ENCODE data around the gene CBX2. TPM values are rescaled to one million over a fixed set of nuclear protein-coding genes. Genes with fewer than 3 reads are reported as not detected.
A peak's percentile ranks its signal among the peaks of the same experiment; 100 is the strongest.

CBX2 gene
- total and polyA plus RNA-seq, 12 donors = 0.06 to 3.4 (median 0.82) TPM

- Histone ChIP-seq H3K27me3 (peaks cover 21% of the 10 kb centered on the region), H3K9me3 (replicated peaks in 1 of 3) (no peaks in the 10 kb centered on the region), H3K4me1 (replicated peaks in 1 of 2) (peaks cover 6 to 7% of the 10 kb centered on the region in 2 donors), H3K36me3 (replicated peaks in 1 of 2) (no peaks in the 10 kb centered on the region), H3K27ac (no peak overlapping the region), H3K4me3 (no peak overlapping the region)
- 0 to 48% (median 37%) methylated on average over 2 to 10 of the region's 10 CpGs for WGBS, 4 donors
- no peak for TF ChIP-seq POLR2A (IDR thresholded peaks at IDR 0.05)
- no peak for TF ChIP-seq CTCF (IDR thresholded peaks at IDR 0.05)
- no peak for DNase-seq
- intact Hi-C loops (cut with DNase I) = loop anchor here in 1 of 2 donors (5.0 to 10.0 kb wide), 2 partner anchors 103 to 251 kb away; no protein-coding TSS in a partner anchor
Measured at GRCh38 chr17:79741401-79741750, 36.6 kb upstream of the CBX2 start.

DNA sequence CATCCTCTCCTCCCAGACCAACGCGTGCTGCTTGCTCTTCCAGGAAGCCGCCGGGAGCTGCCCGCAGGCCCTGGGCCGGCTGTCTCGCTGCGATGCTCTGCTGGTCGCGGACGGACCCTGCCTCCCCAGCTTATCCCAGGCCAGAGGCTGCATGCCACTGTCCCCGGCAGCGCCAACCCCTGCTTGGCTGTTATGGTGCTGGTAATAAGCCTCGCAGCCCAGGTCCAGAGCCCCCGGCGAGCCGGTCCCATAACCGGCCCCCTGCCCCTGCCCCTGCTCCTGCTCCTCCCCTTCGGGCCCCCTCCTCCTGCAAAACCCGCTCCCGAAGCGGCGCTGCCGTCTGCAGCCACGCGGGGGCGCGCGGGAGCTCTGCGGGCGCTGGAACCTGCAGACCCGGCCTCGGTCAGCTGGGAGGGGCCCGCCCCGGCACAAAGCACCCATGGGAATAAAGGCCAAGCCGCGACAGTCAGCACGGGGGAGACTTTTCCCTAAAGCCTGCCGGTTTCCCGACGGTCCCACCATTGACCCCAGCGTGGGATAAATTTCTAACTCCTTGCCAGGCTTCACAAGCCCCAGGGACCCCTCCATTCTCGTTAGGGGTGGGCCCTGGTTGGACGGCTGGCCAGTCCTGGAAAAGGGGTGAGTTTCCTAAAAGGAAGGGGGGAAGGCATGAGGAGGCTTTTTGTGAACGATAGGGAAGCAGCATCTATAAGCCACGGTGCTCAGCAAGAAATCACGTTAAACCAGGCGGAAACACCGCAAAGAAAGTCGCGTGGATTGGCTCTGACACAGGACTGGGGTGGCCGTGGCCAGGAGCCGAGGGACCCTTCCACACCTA is 36.0 kb upstream of the CBX2 start:
- no peak for TF ChIP-seq POLR2A (IDR thresholded peaks at IDR 0.05)
- TF ChIP-seq CTCF (IDR thresholded peaks at IDR 0.05) = peak; percentile 60 to 95 (median 82)
- Histone ChIP-seq H3K9me3 (replicated peaks in 1 of 3) (no peaks in the 10 kb centered on the region), H3K36me3 (replicated peaks in 1 of 2) (no peaks in the 10 kb centered on the region), H3K4me3 (no peak overlapping the region), H3K27me3 (peaks cover 26% of the 10 kb centered on the region), H3K4me1 (replicated peaks in 1 of 2) (peaks cover 6 to 7% of the 10 kb centered on the region in 2 donors), H3K27ac (no peak overlapping the region)
- peak in 6 of 7 donors; percentile 55 to 79 (median 71) for DNase-seq
- WGBS, 4 donors = 10 to 41% (median 19%) methylated on average over 8 to 53 of the region's 53 CpGs
- intact Hi-C loops (cut with DNase I) = loop anchor here in 1 of 2 donors (5.0 to 10.0 kb wide), 2 partner anchors 103 to 250 kb away; no protein-coding TSS in a partner anchor

GRCh38 chr17:79742589-79742918 is 35.4 kb upstream of the CBX2 start:
- Histone ChIP-seq H3K36me3 (replicated peaks in 1 of 2) (no peaks in the 10 kb centered on the region), H3K27me3 (peaks cover 31% of the 10 kb centered on the region), H3K27ac (no peak overlapping the region), H3K4me3 (no peak overlapping the region), H3K4me1 (replicated peaks in 1 of 2) (peaks cover 6 to 7% of the 10 kb centered on the region in 2 donors), H3K9me3 (replicated peaks in 1 of 3) (no peaks in the 10 kb centered on the region)
- WGBS, 4 donors = 79 to 85% (median 82%) methylated on average over 1 of the region's 1 CpG
- intact Hi-C loops (cut with DNase I) = loop anchor here in 1 of 2 donors (5.0 to 10.0 kb wide), 2 partner anchors 102 to 250 kb away; no protein-coding TSS in a partner anchor
- DNase-seq = no peak
- TF ChIP-seq CTCF (IDR thresholded peaks at IDR 0.05) = no peak
- TF ChIP-seq POLR2A (IDR thresholded peaks at IDR 0.05) = no peak

DNA sequence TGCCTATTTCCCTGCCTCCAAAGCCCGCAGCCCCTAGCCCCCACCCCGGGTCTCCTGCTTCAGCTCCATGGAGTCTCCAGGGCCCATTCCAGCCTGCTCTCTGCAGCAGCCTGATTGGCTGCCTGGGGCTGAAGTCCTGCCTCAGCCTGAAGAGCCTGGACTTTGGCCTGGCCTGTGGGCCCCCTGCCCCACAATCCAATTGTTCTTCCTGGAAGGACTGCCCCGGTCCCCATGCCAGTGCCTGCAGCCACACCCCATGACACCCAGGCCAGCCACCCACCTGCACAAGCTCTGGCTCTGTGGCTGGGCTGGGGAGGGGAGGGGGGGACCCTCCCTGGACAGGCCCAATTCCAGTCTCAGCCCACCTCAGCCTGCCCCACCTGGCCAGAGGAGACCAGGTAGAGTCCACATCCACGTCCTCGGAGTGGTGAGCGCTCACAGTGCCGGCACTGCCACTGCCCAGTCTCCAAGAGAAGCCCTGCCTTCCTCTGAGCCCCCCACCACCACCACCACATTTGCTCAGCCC is 34.9 kb upstream of the CBX2 start:
- TF ChIP-seq POLR2A (IDR thresholded peaks at IDR 0.05) = no peak
- no peak for TF ChIP-seq CTCF (IDR thresholded peaks at IDR 0.05)
- H3K27me3 ChIP-seq = peaks cover 36% of the 10 kb centered on the region
- 78 to 98% (median 93%) methylated on average over 3 to 7 of the region's 7 CpGs for WGBS, 4 donors

More for the DNA sequence above, 34.9 kb upstream of the CBX2 start:
- intact Hi-C loops (cut with DNase I) = loop anchor here in 1 of 2 donors (5.0 to 10.0 kb wide), 2 partner anchors 102 to 249 kb away; no protein-coding TSS in a partner anchor
- DNase-seq = no peak
- Histone ChIP-seq H3K36me3 (replicated peaks in 1 of 2) (no peaks in the 10 kb centered on the region), H3K9me3 (replicated peaks in 1 of 3) (no peaks in the 10 kb centered on the region), H3K27ac (no peak overlapping the region), H3K4me3 (no peak overlapping the region), H3K4me1 (replicated peaks in 1 of 2) (peaks cover 6 to 7% of the 10 kb centered on the region in 2 donors)
